HG03139 (cell line): Measurements from ENCODE around the gene PCSK2.

Experiments
- ATAC-seq: cut with Tn5 transposase; IDR thresholded peaks from one replicate; pipeline ENCODE4 v1.9.1; 2021; ENCODE audit not compliant: unreplicated experiment

Gene PCSK2

DNA sequence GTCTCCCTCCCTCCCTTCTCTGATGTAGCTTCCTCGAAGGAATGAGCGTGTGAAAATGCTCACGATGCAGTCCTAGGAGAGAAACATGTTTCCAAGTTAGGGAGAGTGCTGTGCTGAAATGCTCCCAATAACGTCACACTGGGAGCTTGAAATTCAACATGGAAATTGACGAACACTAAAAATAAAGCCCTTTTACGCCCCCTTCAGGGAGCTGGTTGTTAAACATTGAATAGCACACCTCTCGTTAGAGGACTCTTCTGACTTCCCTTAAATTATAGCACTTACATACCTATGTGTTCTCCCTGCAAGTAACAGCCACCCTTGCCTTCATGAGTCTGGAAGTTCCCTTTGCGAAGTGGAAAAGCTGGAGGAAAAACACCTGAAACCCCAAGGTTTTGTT, 215.7 kb downstream of the PCSK2 start:
- no peak for ATAC-seq

GRCh38 chr20:17443131-17443858, 216.5 kb downstream of the PCSK2 start:
- no peak for ATAC-seq

DNA sequence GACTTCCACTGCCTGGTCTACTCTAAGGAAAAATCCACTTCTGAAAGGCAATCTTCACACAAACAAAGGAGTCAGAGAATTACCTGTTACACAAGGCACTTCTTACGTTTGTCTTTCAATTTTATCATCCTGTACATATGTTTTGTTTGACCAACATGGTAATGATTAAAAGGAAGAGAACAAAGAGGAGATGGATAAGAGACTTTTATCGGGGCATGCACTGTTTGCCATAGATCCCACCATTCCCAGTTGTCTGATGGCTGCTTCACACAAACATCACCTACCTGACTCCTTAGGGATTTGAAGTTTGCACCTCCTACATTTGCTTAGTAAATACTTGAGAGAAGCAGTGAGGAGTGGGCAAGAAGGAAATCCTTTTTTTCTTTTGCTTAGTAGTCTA, 217.3 kb downstream of the PCSK2 start:
- ATAC-seq, result no peak

DNA sequence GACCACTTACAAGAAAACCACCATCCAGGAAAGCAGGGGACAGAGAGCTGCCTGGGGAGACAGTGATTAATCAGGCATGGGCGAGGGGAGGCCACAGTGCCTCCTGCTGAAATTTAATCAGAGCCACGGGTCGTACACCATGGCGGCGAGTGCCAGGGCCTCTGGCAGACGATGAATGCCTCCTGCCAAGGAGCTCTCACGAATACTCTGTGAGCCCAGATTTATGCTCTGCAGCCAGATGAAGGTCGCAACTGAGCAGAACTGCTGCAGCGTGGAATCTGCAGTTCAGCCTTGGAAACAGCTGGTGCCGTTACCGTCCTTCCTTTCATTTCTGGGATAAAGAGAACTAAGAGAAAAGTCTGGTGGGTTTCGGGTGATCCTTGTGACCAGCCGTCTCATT, 218.7 kb downstream of the PCSK2 start:
- no peak for ATAC-seq

DNA sequence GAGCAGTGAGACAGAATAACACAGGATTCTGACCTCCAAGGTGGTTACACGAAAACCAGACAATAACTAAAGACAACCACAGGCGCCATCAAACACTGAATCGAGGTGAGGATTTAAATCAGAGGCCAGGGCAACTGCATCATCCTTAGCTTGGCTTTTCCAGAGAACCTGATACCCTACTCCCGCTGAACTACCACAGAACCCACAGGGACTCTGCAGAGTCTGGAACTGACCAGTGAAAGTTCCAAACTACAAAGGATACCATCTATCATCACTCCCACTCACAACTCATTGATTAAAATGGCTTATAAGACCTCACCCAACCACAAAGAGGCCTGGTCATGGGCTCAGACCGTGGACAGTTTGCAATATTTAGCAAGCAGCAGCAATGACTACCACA, 219.3 kb downstream of the PCSK2 start:
- no peak for ATAC-seq

DNA sequence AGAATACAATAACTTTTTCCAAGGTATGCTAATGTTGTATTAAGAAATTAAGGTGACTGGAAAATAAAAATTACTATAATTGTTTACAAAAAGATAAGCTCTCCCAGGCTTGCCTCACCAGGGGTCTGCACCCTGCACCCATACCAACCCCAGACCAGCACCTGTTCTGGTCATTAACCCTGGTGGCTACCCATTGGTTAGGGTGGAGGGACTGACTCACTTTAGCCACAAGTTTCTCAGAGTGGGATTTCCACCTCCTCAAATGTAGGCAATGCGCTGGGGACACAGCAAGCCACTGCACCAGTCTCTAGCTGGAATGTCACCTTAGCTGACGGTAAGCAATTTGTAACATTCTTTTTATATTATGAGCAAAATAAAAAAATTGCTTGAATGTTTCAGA, 221.2 kb downstream of the PCSK2 start:
- no peak for ATAC-seq

DNA sequence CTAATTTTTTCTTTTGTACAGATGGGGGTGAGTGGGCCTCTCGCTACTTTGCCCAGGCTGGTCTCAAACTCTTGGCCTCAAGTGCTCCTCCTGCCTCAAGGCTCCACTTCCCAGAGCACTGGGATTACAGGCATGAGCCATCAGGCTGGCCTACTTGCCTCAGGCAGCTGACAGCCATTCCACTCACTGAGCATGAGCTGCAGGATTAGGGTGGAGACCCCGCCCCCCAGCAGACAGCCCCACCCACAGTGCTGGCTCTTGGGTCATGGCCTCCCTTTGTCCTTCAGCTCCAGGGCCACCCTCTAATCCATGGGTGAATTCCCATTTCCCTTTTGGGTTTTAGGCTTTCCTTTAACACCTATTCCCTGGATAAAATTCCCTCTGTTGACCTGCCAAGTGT, 222.2 kb downstream of the PCSK2 start:
- ATAC-seq, result no peak

- no peak for ATAC-seq
Measured at GRCh38 chr20:17452441-17452840, 225.6 kb downstream of the PCSK2 start.

- ATAC-seq, result no peak
Measured at GRCh38 chr20:17453592-17453991, 226.8 kb downstream of the PCSK2 start.

GRCh38 chr20:17456279-17456678, 229.4 kb downstream of the PCSK2 start:
- ATAC-seq, result no peak

GRCh38 chr20:17457079-17457478, 230.2 kb downstream of the PCSK2 start:
- no peak for ATAC-seq

DNA sequence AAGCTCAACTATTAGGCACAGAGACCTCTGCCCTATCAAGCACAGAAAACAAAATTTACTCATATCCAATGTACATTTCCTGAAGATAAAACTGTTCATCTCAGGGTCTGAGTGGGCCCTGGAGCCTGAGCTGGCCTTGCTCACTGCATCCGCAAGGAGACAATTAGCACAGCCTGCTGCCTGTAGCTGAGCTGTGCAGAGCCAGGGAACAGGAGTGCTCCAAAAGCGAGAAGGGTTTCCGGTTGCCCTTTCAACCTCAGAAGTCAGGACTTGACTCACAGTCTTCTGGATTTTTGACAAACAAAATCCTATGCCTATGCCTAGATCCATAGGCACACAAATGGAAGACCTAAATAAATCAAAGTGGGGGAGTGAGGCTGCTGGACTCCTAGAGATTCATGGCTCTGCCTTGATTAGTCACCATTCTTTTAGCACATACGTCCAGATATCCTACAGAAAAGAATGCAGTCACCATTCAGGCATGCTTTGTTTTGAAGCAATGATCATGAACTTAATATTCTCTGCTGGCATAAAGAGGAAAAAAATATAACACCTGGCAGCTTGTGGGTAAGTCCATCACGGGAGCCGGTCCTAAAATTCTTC, 230.8 kb downstream of the PCSK2 start:
- no peak for ATAC-seq

- ATAC-seq, result no peak
Measured at GRCh38 chr20:17460119-17460518, 233.3 kb downstream of the PCSK2 start.

- no peak for ATAC-seq
Measured at GRCh38 chr20:17461941-17462340, 235.1 kb downstream of the PCSK2 start.

GRCh38 chr20:17463711-17464110, 236.9 kb downstream of the PCSK2 start:
- no peak for ATAC-seq

- no peak for ATAC-seq
Measured at GRCh38 chr20:17465236-17465635, 238.4 kb downstream of the PCSK2 start.

- ATAC-seq, result no peak
Measured at GRCh38 chr20:17466641-17467040, 239.8 kb downstream of the PCSK2 start.

DNA sequence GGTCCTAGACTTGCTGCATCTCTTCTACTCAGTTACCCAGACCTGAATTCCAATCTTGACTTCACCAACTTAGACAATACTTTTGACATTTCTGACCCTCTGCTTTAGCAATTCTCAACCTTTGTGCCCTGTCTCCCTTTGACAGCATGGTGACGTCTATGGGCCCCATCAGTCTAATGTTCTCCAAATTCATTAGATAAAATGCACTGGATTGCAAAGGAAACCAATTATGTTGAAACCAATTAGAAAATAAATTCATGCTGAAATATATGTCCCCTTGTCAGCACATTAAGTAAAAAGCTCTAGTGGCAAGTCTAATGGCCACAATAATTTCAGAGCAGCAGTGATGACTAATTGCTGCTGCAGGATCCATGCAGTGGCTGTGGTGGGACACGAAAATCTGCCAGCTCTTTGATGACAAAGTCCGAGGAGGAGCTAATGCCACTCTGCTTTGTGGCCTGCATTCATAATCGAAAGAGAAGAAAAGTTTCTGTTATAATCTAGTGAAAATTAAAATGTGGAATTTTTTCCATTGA, 240.3 kb downstream of the PCSK2 start:
- no peak for ATAC-seq

DNA sequence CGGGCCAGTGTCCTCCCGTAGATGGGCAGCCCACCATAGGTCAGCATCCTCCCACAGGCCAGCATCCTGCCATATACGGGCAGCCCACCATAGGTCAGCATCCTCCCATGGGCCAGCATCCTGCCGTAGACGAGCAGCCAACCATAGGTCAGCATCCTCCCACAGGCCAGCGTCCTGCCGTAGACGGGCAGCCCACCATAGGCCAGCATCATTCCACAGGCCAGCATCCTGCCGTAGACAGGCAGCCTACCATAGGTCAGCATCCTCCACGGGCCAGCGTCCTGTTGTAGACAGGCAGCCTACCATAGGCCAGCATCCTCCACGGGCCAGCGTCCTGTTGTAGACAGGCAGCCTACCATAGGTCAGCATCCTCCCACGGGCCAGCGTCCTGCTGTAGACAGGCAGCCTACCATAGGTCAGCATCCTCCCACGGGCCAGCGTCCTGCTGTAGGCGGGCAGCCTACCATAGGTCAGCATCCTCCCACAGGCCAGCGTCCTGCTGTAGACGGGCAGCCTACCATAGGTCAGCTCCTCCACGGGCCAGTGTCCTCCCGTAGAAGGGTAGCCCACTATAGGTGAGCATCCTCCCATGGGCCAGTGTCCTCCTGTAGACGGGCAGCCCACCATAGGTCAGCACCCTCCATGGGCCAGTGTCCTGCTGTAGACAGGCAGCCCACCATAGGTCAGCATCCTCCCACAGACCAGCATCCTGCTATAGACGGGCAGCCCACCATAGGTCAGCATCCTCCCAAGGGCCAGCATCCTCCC, 241.4 kb downstream of the PCSK2 start:
- ATAC-seq, result no peak

DNA sequence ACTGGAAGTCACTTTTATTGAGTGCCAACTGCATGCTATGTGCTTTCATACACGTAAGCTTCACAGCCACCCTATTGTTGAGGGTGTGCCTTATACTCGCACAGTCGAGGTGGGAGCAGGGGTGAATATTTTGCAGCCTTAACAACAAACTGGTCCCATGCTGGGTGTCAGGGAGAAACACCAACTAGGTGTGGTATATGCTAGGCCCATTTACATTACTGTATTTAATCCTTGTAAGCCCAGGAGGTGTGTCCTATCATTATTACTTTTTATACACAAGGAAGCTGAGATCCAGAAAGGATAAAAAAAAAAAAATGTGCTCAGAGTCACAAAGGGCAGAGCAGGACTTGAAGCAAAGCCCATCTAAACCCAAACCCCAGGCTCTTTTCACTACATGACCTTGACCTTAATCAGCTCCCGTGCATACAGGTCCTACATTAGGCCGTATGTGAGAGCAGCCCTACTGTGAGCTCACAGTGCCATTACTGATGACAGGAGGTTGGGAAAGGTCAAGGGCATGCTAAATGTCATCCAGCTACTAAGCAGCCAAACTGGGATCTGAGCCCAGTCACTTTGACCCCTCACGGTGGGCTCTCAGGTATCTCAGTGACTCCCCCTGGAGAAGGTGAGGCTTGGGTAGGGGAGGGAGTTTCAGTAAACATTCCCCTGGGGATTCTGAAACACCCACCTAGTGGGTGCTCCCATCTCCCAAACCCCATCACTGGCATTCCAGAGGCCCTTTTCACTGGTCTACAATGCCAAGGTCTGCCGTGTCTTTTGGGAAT, 242.6 kb downstream of the PCSK2 start:
- no peak for ATAC-seq

DNA sequence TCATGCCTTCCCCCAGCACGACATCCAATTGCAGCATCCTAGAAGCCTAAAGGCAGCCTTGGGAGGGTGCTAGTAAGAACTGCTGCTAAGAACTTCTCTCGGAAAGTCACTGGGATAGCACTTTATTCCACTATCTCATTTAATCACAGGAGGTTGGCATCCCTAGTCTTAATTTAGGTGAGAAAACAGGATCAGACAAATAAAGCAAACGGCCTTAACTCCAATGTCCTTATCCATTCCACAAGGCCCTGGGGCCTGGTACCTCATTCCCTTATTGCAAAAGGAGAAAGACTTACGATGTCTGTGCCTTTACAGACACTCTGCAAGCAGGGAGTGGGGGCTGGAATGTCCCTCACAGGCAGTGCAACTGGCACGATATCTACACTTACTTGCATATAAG, 243.7 kb downstream of the PCSK2 start:
- ATAC-seq, result no peak
